ENCODE data around the gene ARPC1B. TPM values are rescaled to one million over a fixed set of nuclear protein-coding genes. Genes with fewer than 3 reads are reported as not detected.
"Not testable (repeated sequence)": the region's sequence is repeated elsewhere in the genome, so short reads cannot be mapped to it uniquely, and the experiment has no call there.

The ARPC1B gene
- total RNA-seq, 1 donor from 2014 or later: 888 TPM

- DNase-seq (ENCODE audit: low read depth, low spot score): peak; percentile 89
Observed at GRCh38 chr7:99408379-99409191, 34.1 kb downstream of the ARPC1B start, which contains the start of the genes BUD31 and PDAP1. Gene BUD31, plus strand, starts transcription at chr7:99408969. Its CDS starts 2,124 bp downstream, at chr7:99411093. Gene PDAP1, minus strand, starts transcription at chr7:99408597. Its CDS starts 49 bp downstream, at chr7:99408548.

- no peak for DNase-seq (ENCODE audit: low read depth, low spot score)
Observed at GRCh38 chr7:99409192-99409572, 34.7 kb downstream of the ARPC1B start.

GRCh38 chr7:99409806-99410205 lies 35.3 kb downstream of the ARPC1B start:
- no peak for DNase-seq (ENCODE audit: low read depth, low spot score)

- no peak for DNase-seq (ENCODE audit: low read depth, low spot score)
Observed at GRCh38 chr7:99410635-99411034, 36.1 kb downstream of the ARPC1B start.

- not testable (repeated sequence) for DNase-seq (ENCODE audit: low read depth, low spot score)
Observed at GRCh38 chr7:99415513-99416127, 41.1 kb downstream of the ARPC1B start.

GRCh38 chr7:99418260-99418659 lies 43.7 kb downstream of the ARPC1B start:
- DNase-seq (ENCODE audit: low read depth, low spot score): no peak

GRCh38 chr7:99419323-99420021 lies 44.9 kb downstream of the ARPC1B start:
- no peak for DNase-seq (ENCODE audit: low read depth, low spot score)

GRCh38 chr7:99420213-99420612 lies 45.7 kb downstream of the ARPC1B start:
- no peak for DNase-seq (ENCODE audit: low read depth, low spot score)

- no peak for DNase-seq (ENCODE audit: low read depth, low spot score)
Observed at GRCh38 chr7:99420986-99421385, 46.5 kb downstream of the ARPC1B start.

- no peak for DNase-seq (ENCODE audit: low read depth, low spot score)
Observed at GRCh38 chr7:99422186-99422585, 47.7 kb downstream of the ARPC1B start.

GRCh38 chr7:99422625-99423024 lies 48.1 kb downstream of the ARPC1B start:
- no peak for DNase-seq (ENCODE audit: low read depth, low spot score)

- no peak for DNase-seq (ENCODE audit: low read depth, low spot score)
Observed at GRCh38 chr7:99424932-99425730, 50.6 kb downstream of the ARPC1B start.

GRCh38 chr7:99428972-99429566 lies 54.5 kb downstream of the ARPC1B start:
- no peak for DNase-seq (ENCODE audit: low read depth, low spot score)

- DNase-seq (ENCODE audit: low read depth, low spot score): no peak
Observed at GRCh38 chr7:99429756-99430155, 55.2 kb downstream of the ARPC1B start.

- DNase-seq (ENCODE audit: low read depth, low spot score): not testable (repeated sequence)
Observed at GRCh38 chr7:99431756-99432540, 57.4 kb downstream of the ARPC1B start.

- DNase-seq (ENCODE audit: low read depth, low spot score): no peak
Observed at GRCh38 chr7:99433158-99433557, 58.6 kb downstream of the ARPC1B start.

- DNase-seq (ENCODE audit: low read depth, low spot score): no peak
Observed at GRCh38 chr7:99437946-99438572, 63.5 kb downstream of the ARPC1B start.

- DNase-seq (ENCODE audit: low read depth, low spot score): peak; percentile 76
Observed at GRCh38 chr7:99438573-99439480, 64.3 kb downstream of the ARPC1B start, which contains the start of the genes CPSF4 and PTCD1. Gene CPSF4, plus strand, starts transcription at chr7:99438943. Its CDS starts 140 bp downstream, at chr7:99439083. Gene PTCD1, minus strand, starts transcription at chr7:99438798. Its CDS starts 3,556 bp downstream, at chr7:99435242.

All from pulmonary artery endothelial cell (primary cell).